COR-L47 (cell line): ENCODE measurements around the gene TNS1.

Source experiments
- DNase-seq: peaks from one replicate; lab custom pipeline; 2025; lab: John Stamatoyannopoulos, UW

Gene TNS1

GRCh38 chr2:217980036-217980435, 22.8 kb downstream of the TNS1 start:
- no peak for DNase-seq

- DNase-seq = no peak
Observed at GRCh38 chr2:217979151-217979811, 23.5 kb downstream of the TNS1 start.

- DNase-seq = no peak
Observed at GRCh38 chr2:217978536-217979150, 24.2 kb downstream of the TNS1 start.

- no peak for DNase-seq
Observed at GRCh38 chr2:217977840-217978535, 24.8 kb downstream of the TNS1 start.

GRCh38 chr2:217976301-217976700, 26.5 kb downstream of the TNS1 start:
- no peak for DNase-seq

GRCh38 chr2:217975626-217976025, 27.2 kb downstream of the TNS1 start:
- DNase-seq = no peak

- DNase-seq = no peak
Observed at GRCh38 chr2:217974389-217975005, 28.3 kb downstream of the TNS1 start.

GRCh38 chr2:217973008-217973787, 29.6 kb downstream of the TNS1 start:
- DNase-seq = no peak

- DNase-seq = no peak
Observed at GRCh38 chr2:217972490-217972889, 30.3 kb downstream of the TNS1 start.

- no peak for DNase-seq
Observed at GRCh38 chr2:217972037-217972436, 30.8 kb downstream of the TNS1 start.

GRCh38 chr2:217971166-217971565, 31.6 kb downstream of the TNS1 start:
- no peak for DNase-seq

GRCh38 chr2:217970206-217970605, 32.6 kb downstream of the TNS1 start:
- no peak for DNase-seq

- no peak for DNase-seq
Observed at GRCh38 chr2:217969588-217969987, 33.2 kb downstream of the TNS1 start.

GRCh38 chr2:217968023-217968422, 34.8 kb downstream of the TNS1 start:
- no peak for DNase-seq

- no peak for DNase-seq
Observed at GRCh38 chr2:217966423-217967070, 36.2 kb downstream of the TNS1 start.

- DNase-seq = no peak
Observed at GRCh38 chr2:217964275-217965161, 38.3 kb downstream of the TNS1 start.

- no peak for DNase-seq
Observed at GRCh38 chr2:217960351-217960750, 42.4 kb downstream of the TNS1 start.

- DNase-seq = no peak
Observed at GRCh38 chr2:217959723-217960122, 43.1 kb downstream of the TNS1 start.

GRCh38 chr2:217958884-217959225, 43.9 kb downstream of the TNS1 start:
- no peak for DNase-seq

- no peak for DNase-seq
Observed at GRCh38 chr2:217958206-217958883, 44.5 kb downstream of the TNS1 start.
